ENCODE results near the gene FRY.

FRY gene

GRCh38 chr13:32257649-32258048 is 226.1 kb downstream of the FRY start:
- TF ChIP-seq CTCF (IDR thresholded peaks at IDR 0.05; ENCODE audit: low read depth, low read length, missing control alignments), result no peak
- no peak overlapping the region for H3K4me3 ChIP-seq (ENCODE audit: low read depth, low read length)
- DNase-seq (ENCODE audit: low read depth), result no peak
- in situ Hi-C loops (cut with HindIII; ENCODE audit: low sequenced_read_pairs), result no loop called here

GRCh38 chr13:32259116-32259515 is 227.5 kb downstream of the FRY start:
- peak; percentile 16 for TF ChIP-seq CTCF (IDR thresholded peaks at IDR 0.05; ENCODE audit: low read depth, low read length, missing control alignments)
- in situ Hi-C loops (cut with HindIII; ENCODE audit: low sequenced_read_pairs), result no loop called here
- no peak for DNase-seq (ENCODE audit: low read depth)
- H3K4me3 ChIP-seq (ENCODE audit: low read depth, low read length), result no peak overlapping the region

- in situ Hi-C loops (cut with HindIII; ENCODE audit: low sequenced_read_pairs), result no loop called here
- DNase-seq (ENCODE audit: low read depth), result peak; percentile 44
- H3K4me3 ChIP-seq (ENCODE audit: low read depth, low read length), result no peak overlapping the region
- TF ChIP-seq CTCF (IDR thresholded peaks at IDR 0.05; ENCODE audit: low read depth, low read length, missing control alignments), result no peak
These were observed 230.0 kb downstream of the FRY start for GRCh38 chr13:32261567-32261966.

DNA sequence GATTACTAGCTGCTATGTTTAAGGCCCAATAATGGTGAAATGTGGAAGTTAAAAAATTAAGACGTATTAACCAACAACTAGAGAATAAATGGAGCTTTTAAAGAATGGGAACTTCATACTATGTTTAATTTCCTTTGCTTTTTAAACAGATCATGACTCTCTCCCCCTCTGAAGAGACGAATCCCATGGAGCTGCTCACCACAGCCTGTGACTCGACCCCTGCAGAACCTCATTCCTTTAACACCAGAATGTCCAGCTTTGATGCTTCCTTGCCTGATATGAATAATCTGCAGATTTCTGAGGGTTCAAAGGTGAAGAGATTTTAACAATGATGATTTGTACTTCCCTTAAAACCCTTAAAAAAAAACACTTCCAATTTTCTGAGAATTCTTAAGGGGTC is 230.6 kb downstream of the FRY start:
- TF ChIP-seq CTCF (IDR thresholded peaks at IDR 0.05; ENCODE audit: low read depth, low read length, missing control alignments), result no peak
- in situ Hi-C loops (cut with HindIII; ENCODE audit: low sequenced_read_pairs), result no loop called here
- no peak overlapping the region for H3K4me3 ChIP-seq (ENCODE audit: low read depth, low read length)
- DNase-seq (ENCODE audit: low read depth), result no peak

- in situ Hi-C loops (cut with HindIII; ENCODE audit: low sequenced_read_pairs), result no loop called here
- no peak overlapping the region for H3K4me3 ChIP-seq (ENCODE audit: low read depth, low read length)
- no peak for DNase-seq (ENCODE audit: low read depth)
- no peak for TF ChIP-seq CTCF (IDR thresholded peaks at IDR 0.05; ENCODE audit: low read depth, low read length, missing control alignments)
These were observed 231.0 kb downstream of the FRY start for GRCh38 chr13:32262619-32263018.

- no peak for TF ChIP-seq CTCF (IDR thresholded peaks at IDR 0.05; ENCODE audit: low read depth, low read length, missing control alignments)
- in situ Hi-C loops (cut with HindIII; ENCODE audit: low sequenced_read_pairs), result no loop called here
- H3K4me3 ChIP-seq (ENCODE audit: low read depth, low read length), result no peak overlapping the region
- no peak for DNase-seq (ENCODE audit: low read depth)
These were observed 232.8 kb downstream of the FRY start for GRCh38 chr13:32264407-32264806.

- in situ Hi-C loops (cut with HindIII; ENCODE audit: low sequenced_read_pairs), result no loop called here
- no peak for DNase-seq (ENCODE audit: low read depth)
- no peak for TF ChIP-seq CTCF (IDR thresholded peaks at IDR 0.05; ENCODE audit: low read depth, low read length, missing control alignments)
- H3K4me3 ChIP-seq (ENCODE audit: low read depth, low read length), result no peak overlapping the region
These were observed 234.2 kb downstream of the FRY start for GRCh38 chr13:32265726-32266125.

Measured in astrocyte of the cerebellum (primary cell).